H9 (cell line): ENCODE data around the gene CHRNG. TPM values are rescaled to one million over a fixed set of nuclear protein-coding genes. Genes with fewer than 3 reads are reported as not detected.
A peak's percentile ranks its signal among the peaks of the same experiment; 100 is the strongest.

Experiments
- DNase-seq: peaks from one replicate; pipeline ENCODE4 v3.0.0-alpha.2; 2017
- H2AFZ ChIP-seq: one replicate; pipeline ENCODE4 v1.6.1; 2013; ENCODE audit warnings: mild to moderate bottlenecking, low read length, control low read depth, moderate library complexity
- H2AK5ac ChIP-seq: 2 replicates; pipeline ENCODE4 v1.6.1; 2013; ENCODE audit warnings: low read length, control low read depth, mixed read lengths; ENCODE audit not compliant: insufficient read length
- H2BK120ac ChIP-seq: one replicate; pipeline ENCODE4 v1.6.1; 2013; ENCODE audit warnings: low read depth, mild to moderate bottlenecking, low read length, control low read depth, inconsistent platforms; ENCODE audit not compliant: poor library complexity, severe bottlenecking
- H2BK12ac ChIP-seq: 2 replicates; pipeline ENCODE4 v1.6.1; 2013; ENCODE audit warnings: low read length, control low read depth, mixed read lengths, low read depth; ENCODE audit not compliant: insufficient read length
- H2BK15ac ChIP-seq: 2 replicates; pipeline ENCODE4 v1.6.1; 2013; ENCODE audit warnings: low read depth, low read length, control low read depth
- H2BK20ac ChIP-seq: one replicate; pipeline ENCODE4 v1.6.1; 2013; ENCODE audit warnings: low read depth, mild to moderate bottlenecking, low read length, control low read depth, inconsistent platforms; ENCODE audit not compliant: poor library complexity, severe bottlenecking
- H2BK5ac ChIP-seq: 2 replicates; pipeline ENCODE4 v1.6.1; 2013; ENCODE audit warnings: low read length, control low read depth, mixed read lengths; ENCODE audit not compliant: insufficient read length
- H3K14ac ChIP-seq: 2 replicates; pipeline ENCODE4 v1.6.1; 2013; ENCODE audit warnings: low read length, control low read depth; ENCODE audit not compliant: insufficient read depth
- H3K18ac ChIP-seq: 2 replicates; pipeline ENCODE4 v1.6.1; 2013; ENCODE audit warnings: low read depth, mild to moderate bottlenecking, mixed read lengths, low read length, control low read depth; ENCODE audit not compliant: insufficient read length
- H3K23ac ChIP-seq: 2 replicates; pipeline ENCODE4 v1.6.1; 2013; ENCODE audit warnings: low read length, control low read depth, mixed read lengths, low read depth; ENCODE audit not compliant: insufficient read length
- H3K23me2 ChIP-seq: 2 replicates; pipeline ENCODE4 v1.6.1; 2013; ENCODE audit warnings: low read depth, mild to moderate bottlenecking, mixed read lengths, low read length, control low read depth; ENCODE audit not compliant: insufficient read length, poor library complexity, severe bottlenecking
- H3K27ac ChIP-seq: 2 replicates; pipeline ENCODE4 v1.5.1; 2013; ENCODE audit warnings: low read length, control low read depth, mixed read lengths, low read depth; ENCODE audit not compliant: insufficient read length
- H3K27me3 ChIP-seq: 2 replicates; pipeline ENCODE4 v1.6.1; 2013; ENCODE audit warnings: low read length, control low read depth, inconsistent platforms; ENCODE audit not compliant: insufficient read depth
- H3K4ac ChIP-seq: 2 replicates; pipeline ENCODE4 v1.6.1; 2013; ENCODE audit warnings: low read depth, mild to moderate bottlenecking, control low read depth, inconsistent platforms, low read length, moderate library complexity
- H3K4me1 ChIP-seq: 2 replicates; pipeline ENCODE4 v1.6.1; 2013; ENCODE audit warnings: low read length, control low read depth, inconsistent platforms; ENCODE audit not compliant: insufficient read depth
- H3K4me2 ChIP-seq: 2 replicates; pipeline ENCODE4 v1.6.1; 2013; ENCODE audit warnings: low read length, control low read depth, mixed read lengths; ENCODE audit not compliant: insufficient read length, insufficient read depth
- H3K56ac ChIP-seq: 2 replicates; pipeline ENCODE4 v1.6.1; 2013; ENCODE audit warnings: low read depth, mild to moderate bottlenecking, mixed read lengths, low read length, control low read depth; ENCODE audit not compliant: insufficient read length
- H3K79me1 ChIP-seq: 2 replicates; pipeline ENCODE4 v1.6.1; 2013; ENCODE audit warnings: low read depth, mild to moderate bottlenecking, moderate library complexity, low read length, control low read depth, inconsistent platforms; ENCODE audit not compliant: insufficient read depth, poor library complexity, severe bottlenecking
- H3K79me2 ChIP-seq: 2 replicates; pipeline ENCODE4 v1.6.1; 2013; ENCODE audit warnings: low read length, control low read depth, inconsistent platforms; ENCODE audit not compliant: insufficient read depth
- H3K9ac ChIP-seq: 2 replicates; pipeline ENCODE4 v1.6.1; 2013; ENCODE audit warnings: low read length, control low read depth, mixed read lengths; ENCODE audit not compliant: insufficient read length; ENCODE audit errors: extremely low read depth
- H3K9me3 ChIP-seq: one replicate; pipeline ENCODE4 v1.6.1; 2013; ENCODE audit warnings: low read depth, low read length, inconsistent platforms; ENCODE audit not compliant: control insufficient read depth
- H3T11ph ChIP-seq: one replicate; pipeline ENCODE4 v1.6.1; 2013; ENCODE audit warnings: mild to moderate bottlenecking, low read length, control low read depth, inconsistent platforms
- H4K20me1 ChIP-seq: one replicate; pipeline ENCODE4 v1.6.1; 2013; ENCODE audit not compliant: control insufficient read depth, insufficient read length, insufficient read depth
- H4K5ac ChIP-seq: 2 replicates; pipeline ENCODE4 v1.6.1; 2013; ENCODE audit warnings: low read depth, mild to moderate bottlenecking, mixed read lengths, low read length, control low read depth; ENCODE audit not compliant: insufficient read length
- H4K8ac ChIP-seq: replicated peaks from 2 replicates; pipeline ENCODE4 v1.6.1; 2013; ENCODE audit warnings: low read length, control low read depth, mixed read lengths, low read depth; ENCODE audit not compliant: insufficient read length
- H4K91ac ChIP-seq: 2 replicates; pipeline ENCODE4 v1.6.1; 2013; ENCODE audit warnings: low read depth, mild to moderate bottlenecking, moderate library complexity, mixed read lengths, low read length, control low read depth; ENCODE audit not compliant: insufficient read length
- H3K27ac Mint-ChIP-seq, 3 experiments: 2 replicates in 2 of 3; 3 replicates in 1 of 3; pipeline ENCODE4 v1.8.0; 2020 to 2021; ENCODE audit warnings: mixed read lengths in 3 of 3, mild to moderate bottlenecking in 1 of 3, moderate library complexity in 1 of 3
- H3K27me3 Mint-ChIP-seq: 2 replicates; pipeline ENCODE4 v1.8.0; 2021; ENCODE audit warnings: low read depth, mild to moderate bottlenecking, moderate library complexity, mixed read lengths
- H3K36me3 Mint-ChIP-seq, 3 experiments: 2 replicates in 2 of 3; 3 replicates in 1 of 3; pipeline ENCODE4 v1.8.0; 2020 to 2021; ENCODE audit warnings: low read depth in 3 of 3, mixed read lengths in 3 of 3; ENCODE audit not compliant: insufficient read depth in 1 of 3
- H3K4me1 Mint-ChIP-seq, 2 experiments: 2 replicates each; pipeline ENCODE4 v1.8.0; 2020; ENCODE audit warnings: mixed read lengths in 2 of 2
- H3K4me3 Mint-ChIP-seq, 2 experiments: 2 replicates in 1 of 2; 3 replicates in 1 of 2; pipeline ENCODE4 v1.8.0; 2020 to 2021; ENCODE audit warnings: mild to moderate bottlenecking in 2 of 2, mixed read lengths in 2 of 2, moderate library complexity in 1 of 2
- H3K9me3 Mint-ChIP-seq, 2 experiments: 2 replicates in 1 of 2; 3 replicates in 1 of 2; pipeline ENCODE4 v1.8.0; 2020; ENCODE audit warnings: mild to moderate bottlenecking in 2 of 2, mixed read lengths in 2 of 2, moderate library complexity in 1 of 2
- WGBS: extraction: QIAGEN DNeasy Blood & Tissue Kit; methylation state at CpG from one replicate; pipeline ENCODE4 v1.1.7; 2013; ENCODE audit warnings: missing lambda C conversion rate, low lambda C conversion rate, mixed read lengths; ENCODE audit not compliant: insufficient read length; ENCODE audit errors: extremely low coverage; 5-methylcytosine and 5-hydroxymethylcytosine counted together
- total RNA-seq: library from RNA; stranded (reverse); gene quantifications from 2 replicates; pipeline ENCODE4 v1.2.1, GENCODE V29; 2021
- TF ChIP-seq, protein P1 (sequence below): fragments of 200-600 bp; sonication (generic); conservative IDR thresholded peaks from 3 replicates; pipeline ENCODE4 v1.8.0; 2021; ENCODE audit warnings: antibody characterized with exemption, mild to moderate bottlenecking

The CHRNG gene
- total RNA-seq, 1 experiment from 2014 or later, result not detected

DNA sequence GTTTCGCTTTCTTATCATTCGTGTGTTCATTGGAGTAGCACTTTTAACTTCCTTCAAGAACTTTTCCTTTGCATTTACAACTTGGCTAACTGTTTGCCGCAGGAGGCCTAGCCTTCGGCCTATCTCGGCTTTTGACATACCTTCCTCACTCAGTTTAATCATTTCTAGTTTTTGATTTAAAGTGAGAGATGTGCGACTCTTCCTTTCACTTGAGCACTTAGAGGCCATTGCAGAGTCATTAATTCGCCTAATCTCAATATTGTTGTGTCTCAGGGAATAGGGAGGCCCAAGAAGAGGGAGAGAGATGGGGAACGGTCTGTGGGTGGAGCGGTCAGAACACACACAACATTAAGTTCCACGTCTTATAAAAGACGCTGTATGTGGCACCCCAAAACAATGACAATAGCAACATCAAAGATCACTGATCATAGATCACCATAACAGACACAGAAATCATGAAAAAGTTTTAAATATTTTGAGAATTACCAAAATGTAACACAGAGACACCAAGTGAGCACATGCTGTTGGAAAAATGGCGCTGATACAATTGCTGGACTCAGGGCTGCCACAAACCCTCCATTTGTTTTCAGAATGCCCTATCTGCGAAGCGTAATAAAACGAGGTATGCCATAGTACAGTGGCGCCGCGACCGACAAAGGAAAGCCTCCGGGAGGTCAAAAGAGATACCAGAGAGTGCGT lies 10.3 kb downstream of the CHRNG start:
- TF ChIP-seq, protein P1, sequence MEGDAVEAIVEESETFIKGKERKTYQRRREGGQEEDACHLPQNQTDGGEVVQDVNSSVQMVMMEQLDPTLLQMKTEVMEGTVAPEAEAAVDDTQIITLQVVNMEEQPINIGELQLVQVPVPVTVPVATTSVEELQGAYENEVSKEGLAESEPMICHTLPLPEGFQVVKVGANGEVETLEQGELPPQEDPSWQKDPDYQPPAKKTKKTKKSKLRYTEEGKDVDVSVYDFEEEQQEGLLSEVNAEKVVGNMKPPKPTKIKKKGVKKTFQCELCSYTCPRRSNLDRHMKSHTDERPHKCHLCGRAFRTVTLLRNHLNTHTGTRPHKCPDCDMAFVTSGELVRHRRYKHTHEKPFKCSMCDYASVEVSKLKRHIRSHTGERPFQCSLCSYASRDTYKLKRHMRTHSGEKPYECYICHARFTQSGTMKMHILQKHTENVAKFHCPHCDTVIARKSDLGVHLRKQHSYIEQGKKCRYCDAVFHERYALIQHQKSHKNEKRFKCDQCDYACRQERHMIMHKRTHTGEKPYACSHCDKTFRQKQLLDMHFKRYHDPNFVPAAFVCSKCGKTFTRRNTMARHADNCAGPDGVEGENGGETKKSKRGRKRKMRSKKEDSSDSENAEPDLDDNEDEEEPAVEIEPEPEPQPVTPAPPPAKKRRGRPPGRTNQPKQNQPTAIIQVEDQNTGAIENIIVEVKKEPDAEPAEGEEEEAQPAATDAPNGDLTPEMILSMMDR, result no peak
- Histone ChIP-seq H3K4me1 (no peaks in the 10 kb centered on the region; the same call in 1 of the 2 replicates), H3K18ac (peak overlapping the region; percentile 83), H3K23ac (no peak overlapping the region), H3K9me3 (no peaks in the 10 kb centered on the region), H3K4me2 (peak overlapping the region; percentile 82), H3K27me3 (no peaks in the 10 kb centered on the region), H4K20me1 (no peaks in the 10 kb centered on the region), H3K4ac (no peak overlapping the region), H2BK15ac (no peak overlapping the region; the same call in 1 of the 2 replicates), H2AFZ (no peak overlapping the region), H2BK20ac (no peak overlapping the region), H3K14ac (peak overlapping the region; percentile 97), H4K8ac (no peak overlapping the region), H4K5ac (peak overlapping the region; percentile 41), H3K56ac (no peak overlapping the region), H3K79me2 (peaks cover 8% of the 10 kb centered on the region; the same call in 1 of the 2 replicates), H2AK5ac (no peak overlapping the region), H3T11ph (no peak overlapping the region), H2BK5ac (no peak overlapping the region), H4K91ac (no peak overlapping the region), H3K27ac (peak overlapping the region; percentile 21), H3K23me2 (peaks cover 9% of the 10 kb centered on the region), H3K79me1 (peaks cover 4% of the 10 kb centered on the region), H2BK12ac (no peak overlapping the region), H2BK120ac (no peak overlapping the region), H3K9ac (peak overlapping the region; percentile 94)
- Mint-ChIP-seq H3K36me3 (peaks cover 33 to 51% (median 34%) of the 10 kb centered on the region in 3 experiments), H3K9me3 (peaks cover 17 to 18% of the 10 kb centered on the region in 2 experiments), H3K27ac (peak overlapping the region; percentile 97 to 99 (median 98)), H3K4me1 (peaks cover 12 to 16% of the 10 kb centered on the region in 2 experiments), H3K27me3 (no peaks in the 10 kb centered on the region), H3K4me3 (peak overlapping the region; percentile 95 to 99)
- DNase-seq, result no peak
- WGBS, result no CpG with 5 or more reads among the region's 21 CpGs
